Central memory CD8-positive, alpha-beta T cell (primary cell): ENCODE data around the gene GPATCH4.
"Not testable (repeated sequence)": the region's sequence is repeated elsewhere in the genome, so short reads cannot be mapped to it uniquely, and the experiment has no call there.

ENCODE experiments used
- ATAC-seq: fragments of 150-1000 bp; cut with Tn5 transposase; replicated peaks from 2 replicates; pipeline ENCODE4 v1.10.0; 2022; ENCODE audit warnings: mild to moderate bottlenecking, moderate FRiP score, moderate number of reproducible peaks; ENCODE audit not compliant: poor library complexity, severe bottlenecking; ENCODE audit errors: extremely low read depth
- DNase-seq, 2 donors: peaks; one replicate each; pipeline ENCODE4 v3.0.0; 2021; ENCODE audit warnings: low spot score in 2 of 2
- H3K27ac Mint-ChIP-seq: one replicate; pipeline ENCODE4 v1.8.0; 2022; ENCODE audit warnings: low read depth, mild to moderate bottlenecking, moderate library complexity, mixed read lengths
- H3K27me3 Mint-ChIP-seq: one replicate; pipeline ENCODE4 v1.8.0; 2022; ENCODE audit warnings: mixed read lengths
- H3K36me3 Mint-ChIP-seq: one replicate; pipeline ENCODE4 v1.8.0; 2022; ENCODE audit warnings: mild to moderate bottlenecking, moderate library complexity, mixed read lengths; ENCODE audit not compliant: insufficient read depth
- H3K4me1 Mint-ChIP-seq: one replicate; pipeline ENCODE4 v1.8.0; 2022; ENCODE audit warnings: mixed read lengths
- H3K4me3 Mint-ChIP-seq: one replicate; pipeline ENCODE4 v1.8.0; 2022; ENCODE audit warnings: mild to moderate bottlenecking, moderate library complexity, mixed read lengths
- H3K9me3 Mint-ChIP-seq: one replicate; pipeline ENCODE4 v1.8.0; 2022; ENCODE audit warnings: mixed read lengths

GPATCH4 gene

DNA sequence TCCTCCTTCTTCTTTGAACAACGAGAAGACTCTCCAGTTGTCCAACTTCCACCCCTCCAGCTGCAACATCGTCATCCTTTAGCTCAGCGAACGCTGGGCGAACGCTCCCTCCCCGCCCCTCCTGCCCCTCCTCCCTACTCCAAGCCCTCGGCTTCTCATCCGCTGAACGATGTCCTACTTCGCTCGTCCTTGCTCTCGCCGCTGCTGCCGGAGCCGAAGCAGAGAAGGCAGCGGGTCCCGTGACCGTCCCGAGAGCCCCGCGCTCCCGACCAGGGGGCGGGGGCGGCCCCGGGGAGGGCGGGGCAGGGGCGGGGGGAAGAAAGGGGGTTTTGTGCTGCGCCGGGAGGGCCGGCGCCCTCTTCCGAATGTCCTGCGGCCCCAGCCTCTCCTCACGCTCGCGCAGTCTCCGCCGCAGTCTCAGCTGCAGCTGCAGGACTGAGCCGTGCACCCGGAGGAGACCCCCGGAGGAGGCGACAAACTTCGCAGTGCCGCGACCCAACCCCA is 40.5 kb upstream of the GPATCH4 start, which contains the start of gene BCAN:
TSS of gene BCAN (plus strand) at position 357 of the 504 bp plus-strand sequence. CDS start 3,938 bp downstream, outside the sequence.
- H3K36me3 Mint-ChIP-seq = peaks cover 4% of the 10 kb centered on the region
- no peaks in the 10 kb centered on the region for H3K9me3 Mint-ChIP-seq
- DNase-seq (no peak), ATAC-seq (peak; percentile 26)
- peaks cover 20% of the 10 kb centered on the region for H3K4me1 Mint-ChIP-seq
- H3K27me3 Mint-ChIP-seq = peaks cover 94% of the 10 kb centered on the region
- no peak within 1 kb of the TSS for H3K27ac Mint-ChIP-seq
- peak within 1 kb of the TSS; percentile 46 for H3K4me3 Mint-ChIP-seq

DNA sequence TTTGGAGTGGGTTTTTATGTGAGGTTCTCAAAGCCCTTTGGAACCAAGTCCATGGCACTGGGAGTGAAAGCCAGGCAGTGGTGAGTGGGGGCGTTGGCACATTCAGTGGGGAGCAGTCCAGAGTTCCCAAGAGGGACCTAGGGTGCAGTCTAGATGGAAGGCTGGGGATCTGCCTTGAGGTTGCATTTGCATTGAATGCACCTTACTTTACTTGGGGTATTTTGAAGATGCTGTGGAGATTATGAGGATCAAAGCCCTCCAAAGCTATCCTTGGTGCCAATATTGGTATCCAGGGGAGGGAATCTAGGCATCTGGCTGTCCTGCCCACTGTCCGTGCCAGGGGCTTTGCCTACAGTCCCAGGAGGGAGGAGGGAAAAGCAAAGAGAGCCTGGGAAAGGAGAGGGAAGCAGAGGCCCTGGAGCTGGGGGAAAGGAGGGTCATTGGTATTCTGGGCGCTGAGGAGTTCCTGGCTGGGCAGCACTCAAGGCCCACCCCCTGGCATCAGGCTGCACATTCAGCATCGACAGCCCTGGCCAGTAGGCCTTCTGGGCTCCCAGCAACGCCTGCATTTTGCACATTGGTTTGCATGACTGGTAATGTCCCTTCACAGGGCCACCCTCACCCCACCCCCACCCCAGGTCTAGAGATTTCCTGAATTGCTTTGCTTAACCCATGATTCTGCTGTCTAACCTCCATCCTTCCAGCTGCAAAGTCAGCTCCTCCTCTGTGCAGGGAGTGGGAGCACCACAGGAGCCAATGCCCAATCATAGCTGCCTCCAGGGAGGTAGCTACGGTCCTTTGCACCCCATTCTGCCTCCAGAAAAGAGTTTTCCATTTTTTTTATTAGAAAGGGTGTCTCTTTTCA is 39.8 kb upstream of the GPATCH4 start:
- no peak for ATAC-seq
- peaks cover 20% of the 10 kb centered on the region for H3K4me1 Mint-ChIP-seq
- no peak for DNase-seq
- no peak overlapping the region for H3K27ac Mint-ChIP-seq
- H3K27me3 Mint-ChIP-seq = peaks cover 95% of the 10 kb centered on the region
- H3K9me3 Mint-ChIP-seq = no peaks in the 10 kb centered on the region
- peak overlapping the region; percentile 39 for H3K4me3 Mint-ChIP-seq
- H3K36me3 Mint-ChIP-seq = peaks cover 2% of the 10 kb centered on the region

GRCh38 chr1:156639601-156640101 is 38.4 kb upstream of the GPATCH4 start:
- ATAC-seq (no peak), DNase-seq (no peak)
- Mint-ChIP-seq H3K4me3 (no peak overlapping the region), H3K27ac (no peak overlapping the region), H3K4me1 (peaks cover 20% of the 10 kb centered on the region), H3K27me3 (peaks cover 95% of the 10 kb centered on the region), H3K9me3 (no peaks in the 10 kb centered on the region), H3K36me3 (peaks cover 2% of the 10 kb centered on the region)

DNA sequence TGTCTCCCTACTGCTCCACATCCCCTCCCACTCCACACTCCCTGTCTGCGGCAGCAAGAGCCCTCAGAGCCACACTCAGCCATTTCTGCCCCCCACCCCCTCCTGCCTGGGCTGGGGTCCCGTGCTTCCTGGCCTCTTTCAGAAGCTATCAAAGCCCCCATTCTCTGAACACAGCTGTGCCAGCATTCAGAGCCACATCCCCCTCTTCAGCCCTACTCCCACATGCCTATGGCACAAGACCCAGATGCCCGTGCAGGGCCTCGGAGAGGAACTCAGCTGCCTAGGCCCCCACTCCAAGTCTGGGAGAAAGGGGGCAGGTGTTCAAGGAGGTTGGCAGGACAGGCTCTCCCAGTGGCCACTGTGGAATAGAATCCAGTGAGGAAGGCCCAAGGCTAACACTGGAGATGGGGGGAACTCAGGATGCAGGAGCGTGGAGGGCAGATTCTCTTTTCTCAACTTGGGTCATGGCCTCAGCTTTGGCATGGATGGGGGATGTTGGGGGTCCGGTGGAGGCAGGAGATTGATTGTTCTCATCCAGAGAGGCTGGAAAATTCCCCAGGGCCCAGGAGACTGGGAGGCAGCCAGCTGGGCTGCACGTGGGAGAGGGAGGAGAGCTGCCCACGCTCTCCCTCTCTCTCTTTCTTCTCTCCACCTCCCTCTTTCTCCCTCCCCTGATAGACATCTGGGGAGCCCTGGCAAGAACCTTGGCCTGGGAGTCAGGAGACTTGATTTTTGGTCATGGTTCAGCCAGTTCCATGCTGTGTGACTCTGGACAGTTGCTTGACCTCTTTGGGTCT is 37.1 kb upstream of the GPATCH4 start:
- H3K4me1 Mint-ChIP-seq = peaks cover 14% of the 10 kb centered on the region
- H3K4me3 Mint-ChIP-seq = no peak overlapping the region
- H3K27ac Mint-ChIP-seq = no peak overlapping the region
- no peaks in the 10 kb centered on the region for H3K36me3 Mint-ChIP-seq
- H3K9me3 Mint-ChIP-seq = no peaks in the 10 kb centered on the region
- ATAC-seq = no peak
- no peak for DNase-seq
- H3K27me3 Mint-ChIP-seq = peaks cover 96% of the 10 kb centered on the region

DNA sequence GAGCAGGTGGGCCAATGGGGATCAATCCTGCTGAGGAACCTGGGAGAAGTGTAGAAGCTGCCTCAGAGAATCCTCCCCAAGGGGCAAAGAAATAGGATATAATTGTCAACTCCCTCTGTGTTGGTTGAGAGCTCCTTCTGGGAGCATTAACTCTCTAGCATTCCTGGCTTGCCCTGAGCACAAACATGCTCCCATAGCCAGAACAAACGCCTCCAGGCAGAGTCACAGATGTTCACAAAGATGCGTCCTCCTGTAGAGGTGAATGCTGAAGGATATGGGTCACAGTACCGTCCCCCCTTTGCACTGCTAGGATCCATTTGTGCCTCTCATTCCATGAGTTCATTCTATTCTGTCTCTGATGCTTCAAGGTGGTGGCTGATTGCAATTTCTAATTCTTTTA is 31.1 kb upstream of the GPATCH4 start:
- DNase-seq = no peak
- Mint-ChIP-seq H3K9me3 (no peaks in the 10 kb centered on the region), H3K4me3 (no peak overlapping the region), H3K27me3 (peaks cover 89% of the 10 kb centered on the region), H3K27ac (no peak overlapping the region), H3K4me1 (no peaks in the 10 kb centered on the region), H3K36me3 (no peaks in the 10 kb centered on the region)
- no peak for ATAC-seq

- H3K36me3 Mint-ChIP-seq, H3K9me3 Mint-ChIP-seq, ATAC-seq, H3K4me1 Mint-ChIP-seq, DNase-seq, H3K4me3 Mint-ChIP-seq: not testable (repeated sequence)
- Mint-ChIP-seq H3K27me3 (peaks cover 92% of the 10 kb centered on the region), H3K27ac (peak overlapping the region; percentile 38)
Observed at GRCh38 chr1:156631152-156631551, 29.9 kb upstream of the GPATCH4 start.

- Mint-ChIP-seq H3K36me3 (no peaks in the 10 kb centered on the region), H3K4me3 (no peak overlapping the region), H3K9me3 (no peaks in the 10 kb centered on the region), H3K27ac (no peak overlapping the region), H3K27me3 (peaks cover 91% of the 10 kb centered on the region), H3K4me1 (peaks cover 7% of the 10 kb centered on the region)
- no peak for ATAC-seq
- no peak for DNase-seq
Observed at GRCh38 chr1:156629823-156630449, 28.7 kb upstream of the GPATCH4 start.

- Mint-ChIP-seq H3K27ac (no peak overlapping the region), H3K4me1 (peaks cover 7% of the 10 kb centered on the region), H3K27me3 (peaks cover 88% of the 10 kb centered on the region), H3K4me3 (no peak overlapping the region), H3K9me3 (no peaks in the 10 kb centered on the region), H3K36me3 (no peaks in the 10 kb centered on the region)
- DNase-seq (no peak), ATAC-seq (no peak)
Observed at GRCh38 chr1:156627313-156627880, 26.1 kb upstream of the GPATCH4 start.

DNA sequence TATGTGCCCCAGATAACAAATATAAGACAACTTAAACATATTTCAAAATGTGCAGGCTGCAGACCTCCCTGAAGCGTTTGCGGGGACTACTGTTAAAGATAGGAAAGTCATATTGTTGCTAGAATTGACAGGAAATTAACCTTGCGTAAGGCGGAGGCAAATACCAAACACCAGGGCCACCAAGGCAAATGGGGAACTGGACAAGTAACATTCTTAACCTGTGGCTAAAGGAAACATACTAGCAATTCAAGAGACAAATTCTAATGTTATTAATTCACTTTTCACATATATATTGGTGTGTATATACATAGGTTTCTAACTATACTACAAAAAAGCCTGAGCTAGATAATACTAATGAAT is 24.8 kb upstream of the GPATCH4 start:
- H3K4me3 Mint-ChIP-seq = peak overlapping the region; percentile 76
- no peak overlapping the region for H3K27ac Mint-ChIP-seq
- no peak for ATAC-seq
- H3K9me3 Mint-ChIP-seq = no peaks in the 10 kb centered on the region
- no peaks in the 10 kb centered on the region for H3K36me3 Mint-ChIP-seq
- peaks cover 7% of the 10 kb centered on the region for H3K4me1 Mint-ChIP-seq
- no peak for DNase-seq
- peaks cover 88% of the 10 kb centered on the region for H3K27me3 Mint-ChIP-seq

GRCh38 chr1:156625436-156626078 is 24.3 kb upstream of the GPATCH4 start:
- DNase-seq (peak; percentile 38 to 56), ATAC-seq (peak; percentile 61)
- H3K36me3 Mint-ChIP-seq = no peaks in the 10 kb centered on the region
- peaks cover 7% of the 10 kb centered on the region for H3K4me1 Mint-ChIP-seq
- H3K9me3 Mint-ChIP-seq = no peaks in the 10 kb centered on the region
- peak overlapping the region; percentile 76 for H3K4me3 Mint-ChIP-seq
- H3K27me3 Mint-ChIP-seq = peaks cover 88% of the 10 kb centered on the region
- no peak overlapping the region for H3K27ac Mint-ChIP-seq

GRCh38 chr1:156624814-156625435 is 23.6 kb upstream of the GPATCH4 start:
- Mint-ChIP-seq H3K27ac (no peak overlapping the region), H3K9me3 (no peaks in the 10 kb centered on the region), H3K36me3 (no peaks in the 10 kb centered on the region), H3K4me1 (peaks cover 7% of the 10 kb centered on the region), H3K27me3 (peaks cover 94% of the 10 kb centered on the region), H3K4me3 (peak overlapping the region; percentile 76)
- ATAC-seq = no peak
- no peak for DNase-seq
